ENCODE data around the gene SLC25A34.

GRCh38 chr1:15786581-15786980 is 50.5 kb downstream of the SLC25A34 start:
- TF ChIP-seq, protein P1, sequence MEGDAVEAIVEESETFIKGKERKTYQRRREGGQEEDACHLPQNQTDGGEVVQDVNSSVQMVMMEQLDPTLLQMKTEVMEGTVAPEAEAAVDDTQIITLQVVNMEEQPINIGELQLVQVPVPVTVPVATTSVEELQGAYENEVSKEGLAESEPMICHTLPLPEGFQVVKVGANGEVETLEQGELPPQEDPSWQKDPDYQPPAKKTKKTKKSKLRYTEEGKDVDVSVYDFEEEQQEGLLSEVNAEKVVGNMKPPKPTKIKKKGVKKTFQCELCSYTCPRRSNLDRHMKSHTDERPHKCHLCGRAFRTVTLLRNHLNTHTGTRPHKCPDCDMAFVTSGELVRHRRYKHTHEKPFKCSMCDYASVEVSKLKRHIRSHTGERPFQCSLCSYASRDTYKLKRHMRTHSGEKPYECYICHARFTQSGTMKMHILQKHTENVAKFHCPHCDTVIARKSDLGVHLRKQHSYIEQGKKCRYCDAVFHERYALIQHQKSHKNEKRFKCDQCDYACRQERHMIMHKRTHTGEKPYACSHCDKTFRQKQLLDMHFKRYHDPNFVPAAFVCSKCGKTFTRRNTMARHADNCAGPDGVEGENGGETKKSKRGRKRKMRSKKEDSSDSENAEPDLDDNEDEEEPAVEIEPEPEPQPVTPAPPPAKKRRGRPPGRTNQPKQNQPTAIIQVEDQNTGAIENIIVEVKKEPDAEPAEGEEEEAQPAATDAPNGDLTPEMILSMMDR (IDR thresholded peaks at IDR 0.05): no peak
- TF ChIP-seq EP300 (IDR thresholded peaks at IDR 0.05): no peak
- TF ChIP-seq POLR2A (IDR thresholded peaks at IDR 0.05): no peak

Measured in ovary (tissue), 3 donors.